GM12892 (cell line): Measurements from ENCODE around the gene PDGFA.

ENCODE experiments used
- DNase-seq: peaks from one replicate; pipeline ENCODE4 v3.0.0; 2011; ENCODE audit not compliant: insufficient read length
- FAIRE-seq: peaks from 2 replicates; lab custom pipeline; 2011; peaks lifted over from hg19 to GRCh38; lab: Jason Lieb, UNC
- POLR2A ChIP-seq: IDR thresholded peaks from 2 replicates; pipeline ENCODE4 v1.6.1; 2011; ENCODE audit warnings: low read depth, low read length, control low read depth
- POLR2AphosphoS5 ChIP-seq: IDR thresholded peaks from 2 replicates; pipeline ENCODE4 v1.6.1; 2011; ENCODE audit warnings: low read depth, low read length, control low read depth
- TAF1 ChIP-seq: IDR thresholded peaks from 2 replicates; pipeline ENCODE4 v1.6.1; 2011; ENCODE audit warnings: low read depth, mild to moderate bottlenecking, control low read depth, low read length, borderline replicate concordance

The PDGFA gene

GRCh38 chr7:541661-542060 is 22.0 kb upstream of the PDGFA start:
- DNase-seq = no peak
- FAIRE-seq = no peak
- TF ChIP-seq TAF1 = no peak
- TF ChIP-seq POLR2A = no peak
- TF ChIP-seq POLR2AphosphoS5 = no peak

GRCh38 chr7:540997-541396 is 21.4 kb upstream of the PDGFA start:
- no peak for DNase-seq
- TF ChIP-seq POLR2A = no peak
- TF ChIP-seq TAF1 = no peak
- TF ChIP-seq POLR2AphosphoS5 = no peak
- no peak for FAIRE-seq

DNA sequence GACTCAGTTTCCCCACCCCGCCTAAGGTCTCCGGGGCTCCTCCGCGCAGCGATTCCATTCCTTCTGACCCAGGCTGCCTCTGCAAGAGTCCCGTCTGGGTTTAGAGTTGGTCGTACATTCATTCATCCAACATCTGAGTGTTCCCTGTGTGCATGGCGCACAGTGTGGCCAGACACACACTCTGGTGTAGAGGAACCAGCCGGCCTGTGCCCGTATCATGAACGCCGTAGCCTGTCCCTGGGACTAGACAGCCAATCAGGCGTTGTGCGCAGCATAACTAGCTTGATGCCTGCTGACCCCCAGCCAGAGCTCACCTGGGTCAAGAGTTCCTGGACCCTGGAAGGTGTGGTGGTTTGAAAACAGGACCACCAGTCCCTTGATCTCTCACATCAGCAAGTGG is 20.9 kb upstream of the PDGFA start:
- no peak for FAIRE-seq
- no peak for DNase-seq
- TF ChIP-seq POLR2AphosphoS5 (no peak), POLR2A (no peak), TAF1 (no peak)

- TF ChIP-seq TAF1 (no peak), POLR2AphosphoS5 (no peak), POLR2A (no peak)
- FAIRE-seq (no peak), DNase-seq (no peak)
These were observed 20.2 kb upstream of the PDGFA start for GRCh38 chr7:539731-540411.

GRCh38 chr7:538764-539685 is 19.4 kb upstream of the PDGFA start:
- no peak for DNase-seq
- no peak for FAIRE-seq
- TF ChIP-seq POLR2A (no peak), POLR2AphosphoS5 (no peak), TAF1 (no peak)

GRCh38 chr7:537911-538634 is 18.4 kb upstream of the PDGFA start:
- no peak for DNase-seq
- FAIRE-seq = no peak
- TF ChIP-seq POLR2AphosphoS5 (no peak), TAF1 (no peak), POLR2A (no peak)

- TF ChIP-seq POLR2AphosphoS5 = no peak
- TF ChIP-seq POLR2A = no peak
- FAIRE-seq = no peak
- DNase-seq = no peak
These were observed 16.6 kb upstream of the PDGFA start for GRCh38 chr7:536231-536630.

DNA sequence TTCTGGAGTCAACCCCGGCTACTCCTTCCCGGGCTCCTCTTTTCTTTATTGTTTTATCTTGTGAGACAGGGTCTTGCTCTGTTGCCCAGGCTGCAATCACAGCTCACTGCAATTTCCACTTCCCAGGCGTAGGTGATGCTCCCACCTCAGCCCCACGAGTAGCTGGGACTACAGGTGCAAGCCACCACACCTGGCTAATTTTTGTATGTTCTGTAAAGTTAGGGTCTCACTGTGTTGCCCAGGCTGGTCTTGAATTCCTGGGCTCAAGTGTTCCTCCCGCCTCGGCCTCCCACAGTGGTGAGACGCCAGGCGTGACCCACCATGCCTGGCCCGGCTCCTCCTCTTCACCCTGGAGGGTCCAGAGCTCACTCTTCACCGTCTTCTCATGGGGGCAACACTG is 15.3 kb upstream of the PDGFA start:
- TF ChIP-seq TAF1 = no peak
- no peak for TF ChIP-seq POLR2A
- no peak for TF ChIP-seq POLR2AphosphoS5
- no peak for FAIRE-seq
- DNase-seq = no peak

GRCh38 chr7:534075-534474 is 14.4 kb upstream of the PDGFA start:
- TF ChIP-seq POLR2A (no peak), TAF1 (no peak), POLR2AphosphoS5 (no peak)
- no peak for DNase-seq
- no peak for FAIRE-seq

DNA sequence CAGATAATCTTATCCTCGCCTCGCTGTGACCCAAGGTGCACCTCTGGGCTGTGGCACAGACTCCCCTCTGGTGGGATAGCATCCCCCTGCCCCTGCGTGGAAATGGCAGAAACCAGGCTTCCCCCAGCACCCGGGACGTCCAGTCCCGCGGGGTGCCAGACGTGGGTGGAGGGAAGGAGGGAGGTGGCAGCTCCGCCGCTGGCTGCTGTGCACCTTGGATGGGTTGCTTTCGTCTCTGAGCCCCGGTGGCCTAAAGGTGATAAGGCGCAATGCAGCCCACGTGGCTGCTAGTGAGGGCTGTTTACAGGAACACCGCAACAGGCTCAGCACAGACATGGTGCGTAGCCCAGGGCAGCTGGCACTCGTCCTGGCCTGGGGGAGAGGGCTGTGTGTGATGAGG is 13.6 kb upstream of the PDGFA start:
- TF ChIP-seq POLR2AphosphoS5 (no peak), POLR2A (no peak), TAF1 (no peak)
- DNase-seq (no peak), FAIRE-seq (no peak)
